WTC11 (cell line): ENCODE data around the gene MAP1S. TPM values are rescaled to one million over a fixed set of nuclear protein-coding genes. Genes with fewer than 3 reads are reported as not detected.

Experiments
- ATAC-seq: fragments of 200-7000 bp; cut with Tn5 transposase; 2 replicates; pipeline ENCODE4 v1.10.0; 2021; ENCODE audit warnings: mild to moderate bottlenecking, moderate library complexity
- CTCF ChIA-PET: fragments of 300-600 bp; sonication (Branson Sonifier 250); formaldehyde crosslinking; loops from one replicate; lab custom pipeline; 2021; ENCODE audit warnings: antibody characterized with exemption; lab: Charles Lee
- POLR2A ChIA-PET: fragments of 350-600 bp; sonication (Branson Sonifier 250); formaldehyde crosslinking; loops from one replicate; lab custom pipeline; 2021; ENCODE audit warnings: antibody characterized with exemption; lab: Charles Lee
- DNase-seq: peaks from one replicate; pipeline ENCODE4 v3.0.0; 2021; ENCODE audit warnings: low spot score
- H3K27ac Mint-ChIP-seq: 2 replicates; pipeline ENCODE4 v1.8.0; 2021; ENCODE audit warnings: mixed read lengths
- H3K27me3 Mint-ChIP-seq: 2 replicates; pipeline ENCODE4 v1.8.0; 2021; ENCODE audit warnings: low read depth, mild to moderate bottlenecking, moderate library complexity, mixed read lengths
- H3K36me3 Mint-ChIP-seq: 2 replicates; pipeline ENCODE4 v1.8.0; 2021; ENCODE audit warnings: mixed read lengths
- H3K4me1 Mint-ChIP-seq: 2 replicates; pipeline ENCODE4 v1.8.0; 2022; ENCODE audit warnings: mixed read lengths
- H3K4me3 Mint-ChIP-seq: 2 replicates; pipeline ENCODE4 v1.8.0; 2021; ENCODE audit warnings: mild to moderate bottlenecking, moderate library complexity, mixed read lengths
- H3K9me3 Mint-ChIP-seq: 2 replicates; pipeline ENCODE4 v1.8.0; 2021; ENCODE audit warnings: mixed read lengths
- CREM ChIP-seq: sonication (generic); formaldehyde crosslinking; IDR thresholded peaks from 2 replicates; pipeline ENCODE4 v1.8.1; 2022; ENCODE audit warnings: mild to moderate bottlenecking, missing genetic modification reagents, moderate library complexity
- ELF4 ChIP-seq: sonication (generic); formaldehyde crosslinking; IDR thresholded peaks from 2 replicates; pipeline ENCODE4 v1.8.1; 2022; ENCODE audit warnings: low read depth, mild to moderate bottlenecking, moderate library complexity, missing genetic modification reagents
- FOXJ3 ChIP-seq: sonication (generic); formaldehyde crosslinking; IDR thresholded peaks from 2 replicates; pipeline ENCODE4 v1.9.0; 2021; ENCODE audit warnings: missing genetic modification reagents, mild to moderate bottlenecking, borderline replicate concordance
- FOXP1 ChIP-seq: sonication (generic); formaldehyde crosslinking; IDR thresholded peaks from 2 replicates; pipeline ENCODE4 v1.8.0; 2022; ENCODE audit warnings: missing genetic modification reagents, mild to moderate bottlenecking, moderate library complexity, borderline replicate concordance
- GRHL2 ChIP-seq: fragments of 250-450 bp; sonication (Bioruptor Pico); IDR thresholded peaks from 2 replicates; pipeline ENCODE4 v1.8.0; 2022; ENCODE audit warnings: mild to moderate bottlenecking, moderate library complexity; ENCODE audit not compliant: insufficient replicate concordance, severe bottlenecking
- KAT7 ChIP-seq: sonication (generic); formaldehyde crosslinking; IDR thresholded peaks from 2 replicates; pipeline ENCODE4 v1.8.1; 2023; ENCODE audit warnings: missing genetic modification reagents, mild to moderate bottlenecking, borderline replicate concordance
- NR3C1 ChIP-seq: sonication (generic); formaldehyde crosslinking; conservative IDR thresholded peaks from 2 replicates; pipeline ENCODE4 v1.8.1; 2023; ENCODE audit warnings: low read depth, mild to moderate bottlenecking, missing genetic modification reagents
- OVOL2 ChIP-seq: fragments of 250-450 bp; sonication (Bioruptor Pico); IDR thresholded peaks from 2 replicates; pipeline ENCODE4 v1.9.0; 2021; ENCODE audit warnings: mild to moderate bottlenecking, borderline replicate concordance
- SOX15 ChIP-seq: fragments of 250-450 bp; sonication (Bioruptor Pico); IDR thresholded peaks from 2 replicates; pipeline ENCODE4 v1.9.0; 2021; ENCODE audit warnings: mild to moderate bottlenecking
- TEAD4 ChIP-seq: sonication (generic); formaldehyde crosslinking; IDR thresholded peaks from 2 replicates; pipeline ENCODE4 v1.8.0; 2022; ENCODE audit warnings: mild to moderate bottlenecking, missing genetic modification reagents
- ZNF416 ChIP-seq: fragments of 250-450 bp; sonication (Bioruptor Pico); IDR thresholded peaks from 2 replicates; pipeline ENCODE4 v1.9.0; 2021; ENCODE audit warnings: mild to moderate bottlenecking, inconsistent platforms
- total RNA-seq: library from RNA; stranded (reverse); gene quantifications from 3 replicates; pipeline ENCODE4 v1.2.3, GENCODE V29; 2021
- TF ChIP-seq, protein P1 (sequence below): sonication (generic); formaldehyde crosslinking; conservative IDR thresholded peaks from 2 replicates; pipeline ENCODE4 v1.8.1; 2023; ENCODE audit warnings: mild to moderate bottlenecking, low read depth, missing genetic modification reagents, moderate library complexity
- TF ChIP-seq, protein P2 (sequence below): fragments of 250-450 bp; sonication (Bioruptor Pico); IDR thresholded peaks from 2 replicates; pipeline ENCODE4 v1.9.0; 2021; ENCODE audit warnings: mild to moderate bottlenecking
- TF ChIP-seq, protein P3 (sequence below): sonication (generic); formaldehyde crosslinking; IDR thresholded peaks from 2 replicates; pipeline ENCODE4 v1.8.0; 2023; ENCODE audit warnings: missing genetic modification reagents, mild to moderate bottlenecking, borderline replicate concordance
- TF ChIP-seq, protein P4 (sequence below): sonication (generic); formaldehyde crosslinking; IDR thresholded peaks from 2 replicates; pipeline ENCODE4 v1.8.1; 2023; ENCODE audit warnings: mild to moderate bottlenecking, missing genetic modification reagents, moderate library complexity
- TF ChIP-seq, protein P5 (sequence below): sonication (generic); formaldehyde crosslinking; IDR thresholded peaks from 2 replicates; pipeline ENCODE4 v1.8.1; 2023; ENCODE audit warnings: mild to moderate bottlenecking, moderate library complexity, missing genetic modification reagents
- TF ChIP-seq, protein P6 (sequence below): sonication (generic); formaldehyde crosslinking; IDR thresholded peaks from 2 replicates; pipeline ENCODE4 v1.8.0; 2022; ENCODE audit warnings: missing genetic modification reagents
- TF ChIP-seq, protein P7 (sequence below): sonication (generic); formaldehyde crosslinking; IDR thresholded peaks from 2 replicates; pipeline ENCODE4 v1.8.0; 2023; ENCODE audit warnings: mild to moderate bottlenecking, missing genetic modification reagents
- TF ChIP-seq, protein P8 (sequence below): sonication (generic); formaldehyde crosslinking; IDR thresholded peaks from 2 replicates; pipeline ENCODE4 v1.8.0; 2022; ENCODE audit warnings: mild to moderate bottlenecking, missing genetic modification reagents

MAP1S gene
- total RNA-seq, 1 experiment from 2014 or later = 120 TPM

DNA sequence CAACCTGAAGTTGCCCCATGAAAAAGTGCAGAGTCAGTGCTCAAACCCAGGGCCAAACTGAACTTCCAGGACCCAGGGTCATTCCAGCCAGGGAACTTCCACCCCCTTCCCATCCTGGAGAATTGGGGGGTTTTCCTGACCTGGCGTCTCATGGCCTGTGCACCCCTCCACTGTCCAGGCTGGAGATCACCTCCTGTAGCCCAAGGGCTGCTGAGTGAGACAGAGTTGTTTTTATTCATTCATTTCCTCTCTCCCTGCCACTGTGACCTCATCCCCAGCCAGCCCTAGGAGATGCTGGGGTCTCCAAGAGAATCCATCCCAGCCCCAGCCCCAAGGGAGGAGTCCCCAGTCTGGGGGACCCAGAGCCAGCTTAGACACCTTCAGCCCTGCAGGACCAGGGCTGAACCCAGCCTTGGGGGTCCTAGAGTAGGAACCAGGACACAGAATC lies 36.2 kb downstream of the MAP1S start:
- no peak overlapping the region for H3K27ac Mint-ChIP-seq
- no peaks in the 10 kb centered on the region; the same call in 1 of the 2 replicates for H3K27me3 Mint-ChIP-seq
- ATAC-seq = no peak
- H3K4me1 Mint-ChIP-seq = peaks cover 25% of the 10 kb centered on the region
- ChIA-PET CTCF (interaction anchor here (0.6 to 3.4 kb wide), 12 partner anchors 10 to 259 kb away, joined by 3 to 48 read pairs (median 4); partner anchors contain the start of gene RPL18A), POLR2A (interaction anchor here (0.6 to 0.9 kb wide), 2 partner anchors 11 to 336 kb away, joined by 3 read pairs; partner anchors contain the start of gene MVB12A)
- H3K9me3 Mint-ChIP-seq = no peaks in the 10 kb centered on the region
- no peak for DNase-seq
- H3K36me3 Mint-ChIP-seq = peaks cover 2% of the 10 kb centered on the region; the same call in 1 of the 2 replicates
- TF ChIP-seq, protein P1, sequence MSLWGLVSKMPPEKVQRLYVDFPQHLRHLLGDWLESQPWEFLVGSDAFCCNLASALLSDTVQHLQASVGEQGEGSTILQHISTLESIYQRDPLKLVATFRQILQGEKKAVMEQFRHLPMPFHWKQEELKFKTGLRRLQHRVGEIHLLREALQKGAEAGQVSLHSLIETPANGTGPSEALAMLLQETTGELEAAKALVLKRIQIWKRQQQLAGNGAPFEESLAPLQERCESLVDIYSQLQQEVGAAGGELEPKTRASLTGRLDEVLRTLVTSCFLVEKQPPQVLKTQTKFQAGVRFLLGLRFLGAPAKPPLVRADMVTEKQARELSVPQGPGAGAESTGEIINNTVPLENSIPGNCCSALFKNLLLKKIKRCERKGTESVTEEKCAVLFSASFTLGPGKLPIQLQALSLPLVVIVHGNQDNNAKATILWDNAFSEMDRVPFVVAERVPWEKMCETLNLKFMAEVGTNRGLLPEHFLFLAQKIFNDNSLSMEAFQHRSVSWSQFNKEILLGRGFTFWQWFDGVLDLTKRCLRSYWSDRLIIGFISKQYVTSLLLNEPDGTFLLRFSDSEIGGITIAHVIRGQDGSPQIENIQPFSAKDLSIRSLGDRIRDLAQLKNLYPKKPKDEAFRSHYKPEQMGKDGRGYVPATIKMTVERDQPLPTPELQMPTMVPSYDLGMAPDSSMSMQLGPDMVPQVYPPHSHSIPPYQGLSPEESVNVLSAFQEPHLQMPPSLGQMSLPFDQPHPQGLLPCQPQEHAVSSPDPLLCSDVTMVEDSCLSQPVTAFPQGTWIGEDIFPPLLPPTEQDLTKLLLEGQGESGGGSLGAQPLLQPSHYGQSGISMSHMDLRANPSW (CRISPR knock-in tag) = no peak
- TF ChIP-seq OVOL2 (no peak), ZNF416 (no peak), FOXJ3 (CRISPR knock-in tag) (no peak), KAT7 (no peak), NR3C1 (CRISPR knock-in tag) (no peak), TEAD4 (no peak), ELF4 (CRISPR knock-in tag) (no peak), SOX15 (CRISPR knock-in tag) (no peak), FOXP1 (CRISPR knock-in tag) (no peak), GRHL2 (no peak), CREM (CRISPR knock-in tag) (no peak)
- TF ChIP-seq, protein P2, sequence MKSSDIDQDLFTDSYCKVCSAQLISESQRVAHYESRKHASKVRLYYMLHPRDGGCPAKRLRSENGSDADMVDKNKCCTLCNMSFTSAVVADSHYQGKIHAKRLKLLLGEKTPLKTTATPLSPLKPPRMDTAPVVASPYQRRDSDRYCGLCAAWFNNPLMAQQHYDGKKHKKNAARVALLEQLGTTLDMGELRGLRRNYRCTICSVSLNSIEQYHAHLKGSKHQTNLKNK (CRISPR knock-in tag) = no peak
- TF ChIP-seq, protein P3, sequence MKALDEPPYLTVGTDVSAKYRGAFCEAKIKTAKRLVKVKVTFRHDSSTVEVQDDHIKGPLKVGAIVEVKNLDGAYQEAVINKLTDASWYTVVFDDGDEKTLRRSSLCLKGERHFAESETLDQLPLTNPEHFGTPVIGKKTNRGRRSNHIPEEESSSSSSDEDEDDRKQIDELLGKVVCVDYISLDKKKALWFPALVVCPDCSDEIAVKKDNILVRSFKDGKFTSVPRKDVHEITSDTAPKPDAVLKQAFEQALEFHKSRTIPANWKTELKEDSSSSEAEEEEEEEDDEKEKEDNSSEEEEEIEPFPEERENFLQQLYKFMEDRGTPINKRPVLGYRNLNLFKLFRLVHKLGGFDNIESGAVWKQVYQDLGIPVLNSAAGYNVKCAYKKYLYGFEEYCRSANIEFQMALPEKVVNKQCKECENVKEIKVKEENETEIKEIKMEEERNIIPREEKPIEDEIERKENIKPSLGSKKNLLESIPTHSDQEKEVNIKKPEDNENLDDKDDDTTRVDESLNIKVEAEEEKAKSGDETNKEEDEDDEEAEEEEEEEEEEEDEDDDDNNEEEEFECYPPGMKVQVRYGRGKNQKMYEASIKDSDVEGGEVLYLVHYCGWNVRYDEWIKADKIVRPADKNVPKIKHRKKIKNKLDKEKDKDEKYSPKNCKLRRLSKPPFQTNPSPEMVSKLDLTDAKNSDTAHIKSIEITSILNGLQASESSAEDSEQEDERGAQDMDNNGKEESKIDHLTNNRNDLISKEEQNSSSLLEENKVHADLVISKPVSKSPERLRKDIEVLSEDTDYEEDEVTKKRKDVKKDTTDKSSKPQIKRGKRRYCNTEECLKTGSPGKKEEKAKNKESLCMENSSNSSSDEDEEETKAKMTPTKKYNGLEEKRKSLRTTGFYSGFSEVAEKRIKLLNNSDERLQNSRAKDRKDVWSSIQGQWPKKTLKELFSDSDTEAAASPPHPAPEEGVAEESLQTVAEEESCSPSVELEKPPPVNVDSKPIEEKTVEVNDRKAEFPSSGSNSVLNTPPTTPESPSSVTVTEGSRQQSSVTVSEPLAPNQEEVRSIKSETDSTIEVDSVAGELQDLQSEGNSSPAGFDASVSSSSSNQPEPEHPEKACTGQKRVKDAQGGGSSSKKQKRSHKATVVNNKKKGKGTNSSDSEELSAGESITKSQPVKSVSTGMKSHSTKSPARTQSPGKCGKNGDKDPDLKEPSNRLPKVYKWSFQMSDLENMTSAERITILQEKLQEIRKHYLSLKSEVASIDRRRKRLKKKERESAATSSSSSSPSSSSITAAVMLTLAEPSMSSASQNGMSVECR (CRISPR knock-in tag) = no peak
- TF ChIP-seq, protein P4, sequence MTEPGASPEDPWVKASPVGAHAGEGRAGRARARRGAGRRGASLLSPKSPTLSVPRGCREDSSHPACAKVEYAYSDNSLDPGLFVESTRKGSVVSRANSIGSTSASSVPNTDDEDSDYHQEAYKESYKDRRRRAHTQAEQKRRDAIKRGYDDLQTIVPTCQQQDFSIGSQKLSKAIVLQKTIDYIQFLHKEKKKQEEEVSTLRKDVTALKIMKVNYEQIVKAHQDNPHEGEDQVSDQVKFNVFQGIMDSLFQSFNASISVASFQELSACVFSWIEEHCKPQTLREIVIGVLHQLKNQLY = no peak
- TF ChIP-seq, protein P5, sequence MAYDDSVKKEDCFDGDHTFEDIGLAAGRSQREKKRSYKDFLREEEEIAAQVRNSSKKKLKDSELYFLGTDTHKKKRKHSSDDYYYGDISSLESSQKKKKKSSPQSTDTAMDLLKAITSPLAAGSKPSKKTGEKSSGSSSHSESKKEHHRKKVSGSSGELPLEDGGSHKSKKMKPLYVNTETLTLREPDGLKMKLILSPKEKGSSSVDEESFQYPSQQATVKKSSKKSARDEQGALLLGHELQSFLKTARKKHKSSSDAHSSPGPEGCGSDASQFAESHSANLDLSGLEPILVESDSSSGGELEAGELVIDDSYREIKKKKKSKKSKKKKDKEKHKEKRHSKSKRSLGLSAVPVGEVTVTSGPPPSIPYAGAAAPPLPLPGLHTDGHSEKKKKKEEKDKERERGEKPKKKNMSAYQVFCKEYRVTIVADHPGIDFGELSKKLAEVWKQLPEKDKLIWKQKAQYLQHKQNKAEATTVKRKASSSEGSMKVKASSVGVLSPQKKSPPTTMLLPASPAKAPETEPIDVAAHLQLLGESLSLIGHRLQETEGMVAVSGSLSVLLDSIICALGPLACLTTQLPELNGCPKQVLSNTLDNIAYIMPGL (CRISPR knock-in tag) = no peak
- TF ChIP-seq, protein P6, sequence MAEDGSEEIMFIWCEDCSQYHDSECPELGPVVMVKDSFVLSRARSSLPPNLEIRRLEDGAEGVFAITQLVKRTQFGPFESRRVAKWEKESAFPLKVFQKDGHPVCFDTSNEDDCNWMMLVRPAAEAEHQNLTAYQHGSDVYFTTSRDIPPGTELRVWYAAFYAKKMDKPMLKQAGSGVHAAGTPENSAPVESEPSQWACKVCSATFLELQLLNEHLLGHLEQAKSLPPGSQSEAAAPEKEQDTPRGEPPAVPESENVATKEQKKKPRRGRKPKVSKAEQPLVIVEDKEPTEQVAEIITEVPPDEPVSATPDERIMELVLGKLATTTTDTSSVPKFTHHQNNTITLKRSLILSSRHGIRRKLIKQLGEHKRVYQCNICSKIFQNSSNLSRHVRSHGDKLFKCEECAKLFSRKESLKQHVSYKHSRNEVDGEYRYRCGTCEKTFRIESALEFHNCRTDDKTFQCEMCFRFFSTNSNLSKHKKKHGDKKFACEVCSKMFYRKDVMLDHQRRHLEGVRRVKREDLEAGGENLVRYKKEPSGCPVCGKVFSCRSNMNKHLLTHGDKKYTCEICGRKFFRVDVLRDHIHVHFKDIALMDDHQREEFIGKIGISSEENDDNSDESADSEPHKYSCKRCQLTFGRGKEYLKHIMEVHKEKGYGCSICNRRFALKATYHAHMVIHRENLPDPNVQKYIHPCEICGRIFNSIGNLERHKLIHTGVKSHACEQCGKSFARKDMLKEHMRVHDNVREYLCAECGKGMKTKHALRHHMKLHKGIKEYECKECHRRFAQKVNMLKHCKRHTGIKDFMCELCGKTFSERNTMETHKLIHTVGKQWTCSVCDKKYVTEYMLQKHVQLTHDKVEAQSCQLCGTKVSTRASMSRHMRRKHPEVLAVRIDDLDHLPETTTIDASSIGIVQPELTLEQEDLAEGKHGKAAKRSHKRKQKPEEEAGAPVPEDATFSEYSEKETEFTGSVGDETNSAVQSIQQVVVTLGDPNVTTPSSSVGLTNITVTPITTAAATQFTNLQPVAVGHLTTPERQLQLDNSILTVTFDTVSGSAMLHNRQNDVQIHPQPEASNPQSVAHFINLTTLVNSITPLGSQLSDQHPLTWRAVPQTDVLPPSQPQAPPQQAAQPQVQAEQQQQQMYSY (CRISPR knock-in tag) = no peak
- TF ChIP-seq, protein P7, sequence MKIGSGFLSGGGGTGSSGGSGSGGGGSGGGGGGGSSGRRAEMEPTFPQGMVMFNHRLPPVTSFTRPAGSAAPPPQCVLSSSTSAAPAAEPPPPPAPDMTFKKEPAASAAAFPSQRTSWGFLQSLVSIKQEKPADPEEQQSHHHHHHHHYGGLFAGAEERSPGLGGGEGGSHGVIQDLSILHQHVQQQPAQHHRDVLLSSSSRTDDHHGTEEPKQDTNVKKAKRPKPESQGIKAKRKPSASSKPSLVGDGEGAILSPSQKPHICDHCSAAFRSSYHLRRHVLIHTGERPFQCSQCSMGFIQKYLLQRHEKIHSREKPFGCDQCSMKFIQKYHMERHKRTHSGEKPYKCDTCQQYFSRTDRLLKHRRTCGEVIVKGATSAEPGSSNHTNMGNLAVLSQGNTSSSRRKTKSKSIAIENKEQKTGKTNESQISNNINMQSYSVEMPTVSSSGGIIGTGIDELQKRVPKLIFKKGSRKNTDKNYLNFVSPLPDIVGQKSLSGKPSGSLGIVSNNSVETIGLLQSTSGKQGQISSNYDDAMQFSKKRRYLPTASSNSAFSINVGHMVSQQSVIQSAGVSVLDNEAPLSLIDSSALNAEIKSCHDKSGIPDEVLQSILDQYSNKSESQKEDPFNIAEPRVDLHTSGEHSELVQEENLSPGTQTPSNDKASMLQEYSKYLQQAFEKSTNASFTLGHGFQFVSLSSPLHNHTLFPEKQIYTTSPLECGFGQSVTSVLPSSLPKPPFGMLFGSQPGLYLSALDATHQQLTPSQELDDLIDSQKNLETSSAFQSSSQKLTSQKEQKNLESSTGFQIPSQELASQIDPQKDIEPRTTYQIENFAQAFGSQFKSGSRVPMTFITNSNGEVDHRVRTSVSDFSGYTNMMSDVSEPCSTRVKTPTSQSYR = no peak
- TF ChIP-seq, protein P8, sequence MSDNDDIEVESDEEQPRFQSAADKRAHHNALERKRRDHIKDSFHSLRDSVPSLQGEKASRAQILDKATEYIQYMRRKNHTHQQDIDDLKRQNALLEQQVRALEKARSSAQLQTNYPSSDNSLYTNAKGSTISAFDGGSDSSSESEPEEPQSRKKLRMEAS (CRISPR knock-in tag) = no peak
- TF ChIP-seq, all 79 proteins: peak for 0
- H3K4me3 Mint-ChIP-seq = no peak overlapping the region
